Mesenchymal stem cell (in vitro differentiated cells and primary cell): ENCODE results near the gene ATF6.

Source experiments
- DNase-seq: peaks from one replicate; pipeline ENCODE4 v3.0.0-alpha.2; 2013
- H2AFZ ChIP-seq: one replicate; pipeline ENCODE4 v1.6.1; 2013; ENCODE audit warnings: low read depth, mild to moderate bottlenecking, control low read depth, inconsistent platforms, low read length, moderate library complexity
- H2AK5ac ChIP-seq: 2 replicates; pipeline ENCODE4 v1.6.1; 2013; ENCODE audit warnings: low read length, moderate library complexity, mild to moderate bottlenecking, inconsistent platforms; ENCODE audit not compliant: severe bottlenecking
- H2BK120ac ChIP-seq: one replicate; pipeline ENCODE4 v1.6.1; 2013; ENCODE audit warnings: low read depth, mild to moderate bottlenecking, inconsistent platforms, low read length, moderate library complexity
- H2BK12ac ChIP-seq, 2 experiments: one replicate each; pipeline ENCODE4 v1.6.1; 2013; ENCODE audit warnings: inconsistent platforms in 2 of 2, low read length in 2 of 2, mild to moderate bottlenecking in 2 of 2, moderate library complexity in 2 of 2, control low read depth in 1 of 2
- H2BK15ac ChIP-seq: one replicate; pipeline ENCODE4 v1.6.1; 2013; ENCODE audit warnings: mild to moderate bottlenecking, low read depth, inconsistent platforms; ENCODE audit not compliant: poor library complexity, severe bottlenecking
- H2BK5ac ChIP-seq: 2 replicates; pipeline ENCODE4 v1.6.1; 2013; ENCODE audit warnings: low read depth, mild to moderate bottlenecking, low read length, control low read depth, inconsistent platforms; ENCODE audit not compliant: poor library complexity, severe bottlenecking
- H3K14ac ChIP-seq, 2 experiments: one replicate each; pipeline ENCODE4 v1.6.1; 2013; ENCODE audit warnings: inconsistent platforms in 2 of 2, low read length in 2 of 2, control low read depth in 1 of 2, mild to moderate bottlenecking in 1 of 2, moderate library complexity in 1 of 2
- H3K18ac ChIP-seq, 2 experiments: one replicate each; pipeline ENCODE4 v1.6.1; 2013; ENCODE audit warnings: inconsistent platforms in 2 of 2, low read length in 2 of 2, control low read depth in 1 of 2, low read depth in 1 of 2, mild to moderate bottlenecking in 1 of 2
- H3K23ac ChIP-seq, 2 experiments: one replicate each; pipeline ENCODE4 v1.6.1; 2013; ENCODE audit warnings: inconsistent platforms in 2 of 2, low read length in 2 of 2, mild to moderate bottlenecking in 2 of 2, moderate library complexity in 2 of 2, control low read depth in 1 of 2
- H3K27ac ChIP-seq: 2 replicates; pipeline ENCODE4 v1.5.1; 2013; ENCODE audit warnings: mild to moderate bottlenecking, moderate library complexity, low read length, control low read depth, inconsistent platforms; ENCODE audit not compliant: poor library complexity, severe bottlenecking
- H3K27me3 ChIP-seq, 2 experiments: 2 replicates each; pipeline versions ENCODE4 v1.6.1 to v1.7.0; 2013; ENCODE audit warnings: low read length in 2 of 2, mild to moderate bottlenecking in 2 of 2, moderate library complexity in 2 of 2, control low read depth in 1 of 2, inconsistent platforms in 1 of 2; ENCODE audit not compliant: control insufficient read depth in 1 of 2, insufficient read depth in 1 of 2
- H3K36me3 ChIP-seq, 2 experiments: 2 replicates each; pipeline versions ENCODE4 v1.6.1 to v1.7.0; 2013; ENCODE audit warnings: low read length in 2 of 2, control low read depth in 1 of 2, inconsistent platforms in 1 of 2, low read depth in 1 of 2, mild to moderate bottlenecking in 1 of 2; ENCODE audit not compliant: insufficient read depth in 2 of 2, control insufficient read depth in 1 of 2
- H3K4ac ChIP-seq, 2 experiments: one replicate each; pipeline ENCODE4 v1.6.1; 2013; ENCODE audit warnings: inconsistent platforms in 2 of 2, low read length in 2 of 2, mild to moderate bottlenecking in 2 of 2, moderate library complexity in 2 of 2, control low read depth in 1 of 2, low read depth in 1 of 2
- H3K4me1 ChIP-seq: 2 replicates; pipeline ENCODE4 v1.6.1; 2013; ENCODE audit warnings: low read depth, low read length, control low read depth; ENCODE audit not compliant: control insufficient read depth, insufficient read depth
- H3K4me2 ChIP-seq: 2 replicates; pipeline ENCODE4 v1.6.1; 2013; ENCODE audit warnings: low read length, mild to moderate bottlenecking, inconsistent platforms; ENCODE audit not compliant: poor library complexity, severe bottlenecking
- H3K4me3 ChIP-seq, 2 experiments: 2 replicates each; pipeline versions ENCODE4 v1.5.1 to v1.7.0; 2013; ENCODE audit warnings: low read length in 2 of 2, mild to moderate bottlenecking in 2 of 2, control low read depth in 1 of 2, low read depth in 1 of 2; ENCODE audit not compliant: insufficient read depth in 1 of 2
- H3K79me1 ChIP-seq: replicated peaks from 2 replicates; pipeline ENCODE4 v1.6.1; 2013; ENCODE audit warnings: mild to moderate bottlenecking, control low read depth, low read length, inconsistent platforms; ENCODE audit not compliant: poor library complexity, severe bottlenecking
- H3K9ac ChIP-seq: 2 replicates; pipeline ENCODE4 v1.7.0; 2013; ENCODE audit warnings: mild to moderate bottlenecking, low read length, moderate library complexity
- H3K9me3 ChIP-seq: 2 replicates; pipeline ENCODE4 v1.7.0; 2013; ENCODE audit warnings: mild to moderate bottlenecking, low read length; ENCODE audit not compliant: control insufficient read depth
- H4K8ac ChIP-seq: one replicate; pipeline ENCODE4 v1.6.1; 2013; ENCODE audit warnings: inconsistent platforms, mild to moderate bottlenecking, low read length, moderate library complexity
- H4K91ac ChIP-seq: one replicate; pipeline ENCODE4 v1.6.1; 2013; ENCODE audit warnings: mild to moderate bottlenecking, low read length, inconsistent platforms
- WGBS: methylation state at CpG from one replicate; pipeline ENCODE4 v1.1.7; 2013; ENCODE audit warnings: mixed read lengths; 5-methylcytosine and 5-hydroxymethylcytosine counted together

Gene ATF6

GRCh38 chr1:161731981-161732718 is 34.0 kb upstream of the ATF6 start:
- no peak overlapping the region for H3K9ac ChIP-seq

GRCh38 chr1:161733526-161733925 is 32.6 kb upstream of the ATF6 start:
- Histone ChIP-seq H3K4ac (no peak overlapping the region), H3K27me3 (peaks cover 0 to 33% of the 10 kb centered on the region in 2 experiments), H3K18ac (no peak overlapping the region), H3K27ac (no peak overlapping the region), H3K9me3 (no peaks in the 10 kb centered on the region), H3K14ac (no peak overlapping the region), H3K36me3 (no peaks in the 10 kb centered on the region), H2BK5ac (no peak overlapping the region), H4K8ac (no peak overlapping the region), H2BK120ac (no peak overlapping the region), H4K91ac (no peak overlapping the region), H2BK12ac (no peak overlapping the region), H2AFZ (no peak overlapping the region), H3K4me3 (no peak overlapping the region), H3K9ac (peak overlapping the region; percentile 55), H3K4me1 (no peaks in the 10 kb centered on the region), H2BK15ac (no peak overlapping the region), H2AK5ac (no peak overlapping the region), H3K23ac (no peak overlapping the region), H3K79me1 (no peaks in the 10 kb centered on the region), H3K4me2 (no peak overlapping the region)
- peak; percentile 85 for DNase-seq
- WGBS = 0% methylated on average over 1 of the region's 1 CpG

More at GRCh38 chr1:161731981-161732718, 34.0 kb upstream of the ATF6 start:
- Histone ChIP-seq H2BK12ac (no peak overlapping the region), H3K4me2 (no peak overlapping the region), H4K8ac (no peak overlapping the region), H3K18ac (no peak overlapping the region), H3K14ac (no peak overlapping the region), H3K9me3 (no peaks in the 10 kb centered on the region), H2BK15ac (no peak overlapping the region), H3K79me1 (no peaks in the 10 kb centered on the region), H3K23ac (no peak overlapping the region), H4K91ac (no peak overlapping the region), H3K36me3 (no peaks in the 10 kb centered on the region), H3K4me3 (no peak overlapping the region), H2BK120ac (no peak overlapping the region), H3K27ac (no peak overlapping the region), H2BK5ac (no peak overlapping the region), H3K4me1 (peaks cover 4% of the 10 kb centered on the region), H3K27me3 (peaks cover 0 to 27% of the 10 kb centered on the region in 2 experiments), H3K4ac (no peak overlapping the region), H2AFZ (no peak overlapping the region), H2AK5ac (no peak overlapping the region)
- no peak for DNase-seq
- 71% methylated on average over 4 of the region's 5 CpGs for WGBS

GRCh38 chr1:161735837-161736236 is 30.3 kb upstream of the ATF6 start:
- Histone ChIP-seq H3K23ac (no peak overlapping the region), H2BK15ac (no peak overlapping the region), H3K9ac (no peak overlapping the region), H3K18ac (no peak overlapping the region), H3K14ac (no peak overlapping the region), H3K4ac (no peak overlapping the region), H3K4me1 (no peaks in the 10 kb centered on the region), H3K4me3 (no peak overlapping the region), H3K9me3 (no peaks in the 10 kb centered on the region), H3K27me3 (peaks cover 0 to 38% of the 10 kb centered on the region in 2 experiments), H2AK5ac (no peak overlapping the region), H3K79me1 (no peaks in the 10 kb centered on the region), H3K4me2 (no peak overlapping the region), H4K91ac (no peak overlapping the region), H3K36me3 (no peaks in the 10 kb centered on the region), H2BK120ac (no peak overlapping the region), H2BK5ac (no peak overlapping the region), H2AFZ (no peak overlapping the region), H3K27ac (no peak overlapping the region), H4K8ac (no peak overlapping the region), H2BK12ac (no peak overlapping the region)
- no peak for DNase-seq
- 100% methylated on average over 3 of the region's 3 CpGs for WGBS

- Histone ChIP-seq H2BK12ac (no peak overlapping the region), H3K14ac (no peak overlapping the region), H3K79me1 (no peaks in the 10 kb centered on the region), H2AFZ (no peak overlapping the region), H3K27me3 (peaks cover 0 to 34% of the 10 kb centered on the region in 2 experiments), H3K9me3 (no peaks in the 10 kb centered on the region), H3K4me2 (no peak overlapping the region), H2BK120ac (no peak overlapping the region), H3K23ac (no peak overlapping the region), H3K18ac (peak overlapping the region in 1 of 2 experiments; percentile 33), H3K4me3 (no peak overlapping the region), H3K4ac (no peak overlapping the region), H4K8ac (peak overlapping the region; percentile 23), H2BK5ac (no peak overlapping the region), H2BK15ac (no peak overlapping the region), H3K9ac (peak overlapping the region; percentile 10), H3K27ac (no peak overlapping the region), H4K91ac (no peak overlapping the region), H3K4me1 (no peaks in the 10 kb centered on the region), H3K36me3 (no peaks in the 10 kb centered on the region), H2AK5ac (no peak overlapping the region)
- 28% methylated on average over 2 of the region's 4 CpGs for WGBS
- no peak for DNase-seq
These were observed 29.7 kb upstream of the ATF6 start for GRCh38 chr1:161736335-161736969.
